Activated naive CD4-positive, alpha-beta T cell treated with anti-CD3 and anti-CD28 coated beads, Interleukin-2, amount 50 U/mL, for 24 hours (primary cell): Measurements from ENCODE around the gene LAG3.

Source experiments
- H3K27ac Mint-ChIP-seq: one replicate; pipeline ENCODE4 v1.8.0; 2021; ENCODE audit warnings: mild to moderate bottlenecking, mixed read lengths
- H3K27me3 Mint-ChIP-seq: one replicate; pipeline ENCODE4 v1.8.0; 2021; ENCODE audit warnings: mixed read lengths
- H3K36me3 Mint-ChIP-seq: one replicate; pipeline ENCODE4 v1.8.0; 2021; ENCODE audit warnings: mixed read lengths
- H3K4me1 Mint-ChIP-seq: one replicate; pipeline ENCODE4 v1.8.0; 2021; ENCODE audit warnings: mixed read lengths
- H3K4me3 Mint-ChIP-seq: one replicate; pipeline ENCODE4 v1.8.0; 2021; ENCODE audit warnings: mild to moderate bottlenecking, mixed read lengths
- H3K9me3 Mint-ChIP-seq: one replicate; pipeline ENCODE4 v1.8.0; 2021; ENCODE audit warnings: mixed read lengths

The LAG3 gene

GRCh38 chr12:6775185-6776174, 3.2 kb downstream of the LAG3 start:
- Mint-ChIP-seq H3K27ac (peak overlapping the region; percentile 71), H3K27me3 (no peaks in the 10 kb centered on the region), H3K9me3 (no peaks in the 10 kb centered on the region), H3K36me3 (no peaks in the 10 kb centered on the region), H3K4me1 (peaks cover 80% of the 10 kb centered on the region), H3K4me3 (peak overlapping the region; percentile 73)

GRCh38 chr12:6777386-6777785, 5.1 kb downstream of the LAG3 start:
- Mint-ChIP-seq H3K36me3 (no peaks in the 10 kb centered on the region), H3K9me3 (no peaks in the 10 kb centered on the region), H3K4me3 (no peak overlapping the region), H3K27me3 (no peaks in the 10 kb centered on the region), H3K27ac (no peak overlapping the region), H3K4me1 (peaks cover 72% of the 10 kb centered on the region)

GRCh38 chr12:6778217-6778573, 5.9 kb downstream of the LAG3 start:
- peak overlapping the region; percentile 89 for H3K4me3 Mint-ChIP-seq
- H3K9me3 Mint-ChIP-seq, result no peaks in the 10 kb centered on the region
- peak overlapping the region; percentile 92 for H3K27ac Mint-ChIP-seq
- no peaks in the 10 kb centered on the region for H3K27me3 Mint-ChIP-seq
- H3K36me3 Mint-ChIP-seq, result no peaks in the 10 kb centered on the region
- H3K4me1 Mint-ChIP-seq, result peaks cover 72% of the 10 kb centered on the region

- Mint-ChIP-seq H3K27me3 (no peaks in the 10 kb centered on the region), H3K9me3 (no peaks in the 10 kb centered on the region), H3K4me3 (peak overlapping the region; percentile 89), H3K36me3 (no peaks in the 10 kb centered on the region), H3K4me1 (peaks cover 76% of the 10 kb centered on the region), H3K27ac (peak overlapping the region; percentile 92)
Measured at GRCh38 chr12:6778574-6779550, 6.5 kb downstream of the LAG3 start.

- Mint-ChIP-seq H3K36me3 (no peaks in the 10 kb centered on the region), H3K4me3 (peak overlapping the region; percentile 89), H3K27ac (no peak overlapping the region), H3K9me3 (no peaks in the 10 kb centered on the region), H3K27me3 (no peaks in the 10 kb centered on the region), H3K4me1 (peaks cover 76% of the 10 kb centered on the region)
Measured at GRCh38 chr12:6779708-6780432, 7.5 kb downstream of the LAG3 start.

GRCh38 chr12:6780573-6780972, 8.3 kb downstream of the LAG3 start:
- Mint-ChIP-seq H3K4me3 (peak overlapping the region; percentile 7), H3K36me3 (no peaks in the 10 kb centered on the region), H3K27ac (peak overlapping the region; percentile 4), H3K9me3 (no peaks in the 10 kb centered on the region), H3K4me1 (peaks cover 76% of the 10 kb centered on the region), H3K27me3 (no peaks in the 10 kb centered on the region)

- peaks cover 82% of the 10 kb centered on the region for H3K4me1 Mint-ChIP-seq
- no peak overlapping the region for H3K27ac Mint-ChIP-seq
- no peak overlapping the region for H3K4me3 Mint-ChIP-seq
Measured at GRCh38 chr12:6782119-6782518, 9.8 kb downstream of the LAG3 start.

GRCh38 chr12:6782850-6783566, 10.7 kb downstream of the LAG3 start:
- Mint-ChIP-seq H3K27me3 (no peaks in the 10 kb centered on the region), H3K4me3 (peak overlapping the region; percentile 5), H3K27ac (peak overlapping the region; percentile 61), H3K9me3 (no peaks in the 10 kb centered on the region), H3K36me3 (no peaks in the 10 kb centered on the region), H3K4me1 (peaks cover 82% of the 10 kb centered on the region)

More at GRCh38 chr12:6782119-6782518, 9.8 kb downstream of the LAG3 start:
- H3K27me3 Mint-ChIP-seq, result no peaks in the 10 kb centered on the region
- no peaks in the 10 kb centered on the region for H3K9me3 Mint-ChIP-seq
- H3K36me3 Mint-ChIP-seq, result no peaks in the 10 kb centered on the region

- Mint-ChIP-seq H3K27ac (peak overlapping the region; percentile 51), H3K36me3 (no peaks in the 10 kb centered on the region), H3K4me3 (no peak overlapping the region), H3K27me3 (no peaks in the 10 kb centered on the region), H3K9me3 (no peaks in the 10 kb centered on the region), H3K4me1 (peaks cover 82% of the 10 kb centered on the region)
Measured at GRCh38 chr12:6783828-6784227, 11.5 kb downstream of the LAG3 start.

GRCh38 chr12:6784296-6784695, 12.0 kb downstream of the LAG3 start:
- H3K4me1 Mint-ChIP-seq, result peaks cover 82% of the 10 kb centered on the region
- no peaks in the 10 kb centered on the region for H3K36me3 Mint-ChIP-seq
- H3K9me3 Mint-ChIP-seq, result no peaks in the 10 kb centered on the region
- H3K27me3 Mint-ChIP-seq, result no peaks in the 10 kb centered on the region
- H3K27ac Mint-ChIP-seq, result no peak overlapping the region
- no peak overlapping the region for H3K4me3 Mint-ChIP-seq

GRCh38 chr12:6784761-6785160, 12.4 kb downstream of the LAG3 start:
- no peaks in the 10 kb centered on the region for H3K27me3 Mint-ChIP-seq
- H3K9me3 Mint-ChIP-seq, result no peaks in the 10 kb centered on the region
- no peak overlapping the region for H3K4me3 Mint-ChIP-seq
- peak overlapping the region; percentile 12 for H3K27ac Mint-ChIP-seq
- peaks cover 79% of the 10 kb centered on the region for H3K4me1 Mint-ChIP-seq
- H3K36me3 Mint-ChIP-seq, result no peaks in the 10 kb centered on the region

GRCh38 chr12:6786416-6787094, 14.2 kb downstream of the LAG3 start:
- Mint-ChIP-seq H3K27ac (peak overlapping the region; percentile 92), H3K4me3 (peak overlapping the region; percentile 72), H3K36me3 (no peaks in the 10 kb centered on the region)

GRCh38 chr12:6787309-6787708, 15.0 kb downstream of the LAG3 start:
- peaks cover 75% of the 10 kb centered on the region for H3K4me1 Mint-ChIP-seq
- H3K36me3 Mint-ChIP-seq, result no peaks in the 10 kb centered on the region
- H3K4me3 Mint-ChIP-seq, result peak overlapping the region; percentile 72
- peak overlapping the region; percentile 92 for H3K27ac Mint-ChIP-seq
- no peaks in the 10 kb centered on the region for H3K9me3 Mint-ChIP-seq
- no peaks in the 10 kb centered on the region for H3K27me3 Mint-ChIP-seq

More at GRCh38 chr12:6786416-6787094, 14.2 kb downstream of the LAG3 start:
- Mint-ChIP-seq H3K4me1 (peaks cover 71% of the 10 kb centered on the region), H3K27me3 (no peaks in the 10 kb centered on the region), H3K9me3 (no peaks in the 10 kb centered on the region)
